Activated gamma-delta T cell treated with Interleukin-2 at 50 U/mL for 16 hours (primary cell): ENCODE data around the gene PLXNA4.

Experiments
- DNase-seq: peaks from one replicate; pipeline ENCODE4 v3.0.0-alpha.2; 2020

Gene PLXNA4

GRCh38 chr7:132102391-132102790 lies 473.9 kb downstream of the PLXNA4 start:
- no peak for DNase-seq

GRCh38 chr7:132100981-132101380 lies 475.3 kb downstream of the PLXNA4 start:
- DNase-seq: no peak

- no peak for DNase-seq
These were observed 475.8 kb downstream of the PLXNA4 start for GRCh38 chr7:132100483-132100882.

GRCh38 chr7:132099163-132099562 lies 477.1 kb downstream of the PLXNA4 start:
- DNase-seq: no peak

- DNase-seq: no peak
These were observed 477.9 kb downstream of the PLXNA4 start for GRCh38 chr7:132098327-132098726.

- no peak for DNase-seq
These were observed 478.6 kb downstream of the PLXNA4 start for GRCh38 chr7:132097550-132098134.

- no peak for DNase-seq
These were observed 481.0 kb downstream of the PLXNA4 start for GRCh38 chr7:132095111-132095765.

GRCh38 chr7:132092106-132092505 lies 484.2 kb downstream of the PLXNA4 start:
- DNase-seq: no peak

GRCh38 chr7:132091706-132092105 lies 484.6 kb downstream of the PLXNA4 start:
- DNase-seq: no peak

GRCh38 chr7:132090444-132090843 lies 485.8 kb downstream of the PLXNA4 start:
- DNase-seq: no peak

- no peak for DNase-seq
These were observed 486.9 kb downstream of the PLXNA4 start for GRCh38 chr7:132089356-132089755.

- no peak for DNase-seq
These were observed 488.8 kb downstream of the PLXNA4 start for GRCh38 chr7:132087421-132087820.

- DNase-seq: no peak
These were observed 491.4 kb downstream of the PLXNA4 start for GRCh38 chr7:132084776-132085388.

GRCh38 chr7:132083537-132084123 lies 492.6 kb downstream of the PLXNA4 start:
- DNase-seq: no peak

GRCh38 chr7:132083126-132083525 lies 493.1 kb downstream of the PLXNA4 start:
- DNase-seq: no peak

- DNase-seq: no peak
These were observed 493.9 kb downstream of the PLXNA4 start for GRCh38 chr7:132082394-132082793.

GRCh38 chr7:132081686-132082085 lies 494.6 kb downstream of the PLXNA4 start:
- DNase-seq: no peak

GRCh38 chr7:132080967-132081668 lies 495.2 kb downstream of the PLXNA4 start:
- no peak for DNase-seq

GRCh38 chr7:132080467-132080866 lies 495.8 kb downstream of the PLXNA4 start:
- no peak for DNase-seq

GRCh38 chr7:132078891-132079735 lies 497.2 kb downstream of the PLXNA4 start:
- no peak for DNase-seq

GRCh38 chr7:132077971-132078685 lies 498.1 kb downstream of the PLXNA4 start:
- no peak for DNase-seq
